ENCODE data around the gene ADAMTS9.
"Not testable (repeated sequence)": the region's sequence is repeated elsewhere in the genome, so short reads cannot be mapped to it uniquely, and the experiment has no call there.

Gene ADAMTS9

DNA sequence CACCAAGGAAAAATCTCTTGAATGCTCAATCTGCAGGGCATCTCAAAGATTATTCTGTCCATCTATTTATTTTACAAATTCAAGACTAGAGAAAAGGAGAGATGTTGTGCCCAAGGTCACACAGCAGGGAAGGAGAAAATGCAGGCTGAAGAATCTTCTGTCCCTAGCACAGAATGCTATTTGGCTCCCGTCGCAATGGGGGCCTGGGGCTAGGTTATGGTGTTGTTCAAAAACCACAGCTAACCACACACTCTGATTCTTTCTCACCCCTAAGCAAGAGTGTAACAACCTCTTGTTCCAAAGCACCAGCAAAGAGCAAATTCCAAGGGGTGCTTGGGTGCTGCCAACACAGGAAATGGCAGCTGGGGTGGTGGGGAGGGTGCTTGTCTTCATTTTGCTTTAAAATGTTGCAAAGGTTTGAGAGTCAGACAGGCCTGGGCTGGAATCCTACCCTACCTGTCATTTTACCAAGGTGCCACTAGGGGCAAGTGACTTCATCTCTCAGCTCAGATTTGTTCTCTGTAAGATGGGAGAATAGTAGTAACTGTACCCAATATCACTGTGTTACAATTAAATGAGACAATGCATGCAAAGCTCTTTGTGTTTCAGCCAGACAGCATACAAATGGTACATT is 112.5 kb downstream of the ADAMTS9 start:
- no peak for DNase-seq (ENCODE audit: low read depth)

DNA sequence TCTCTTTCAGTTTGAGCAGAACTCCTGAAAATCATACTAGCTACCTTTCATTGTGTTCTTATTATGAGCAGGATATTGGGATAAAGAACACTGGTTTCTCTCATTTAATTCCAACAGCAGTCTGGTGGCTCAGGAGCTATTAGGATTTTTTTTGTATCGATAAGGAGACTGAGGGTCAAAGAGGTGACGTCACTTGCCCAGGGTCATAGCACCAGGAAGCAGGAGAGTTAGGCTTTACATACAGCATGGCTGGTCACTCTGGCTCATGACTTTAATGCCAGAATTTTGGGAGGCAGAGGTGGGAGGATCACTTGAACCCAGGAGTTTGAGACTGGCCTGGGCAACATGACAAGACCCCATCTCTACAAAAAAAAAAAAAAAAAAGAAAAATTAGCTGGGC is 113.6 kb downstream of the ADAMTS9 start:
- no peak for DNase-seq (ENCODE audit: low read depth)

DNA sequence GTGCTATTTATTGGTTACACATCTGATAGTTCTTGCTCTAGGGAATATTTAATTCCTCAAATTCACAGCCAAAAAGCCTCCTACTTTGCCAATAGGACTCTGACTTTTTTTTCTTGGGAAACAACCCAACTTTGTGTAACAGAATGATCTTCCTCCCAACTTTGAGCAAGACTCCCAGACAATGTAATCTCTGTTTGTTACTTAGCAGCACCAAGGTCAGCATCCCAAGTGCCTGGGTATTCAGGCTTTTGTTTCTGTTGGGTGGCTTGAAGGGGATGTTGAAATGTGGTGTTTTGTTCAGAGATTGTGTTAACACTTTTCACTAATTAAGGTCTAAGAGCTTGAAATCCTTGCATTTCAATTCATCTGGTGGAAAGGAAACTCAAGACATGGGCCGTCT is 115.8 kb downstream of the ADAMTS9 start:
- DNase-seq (ENCODE audit: low read depth), result no peak

- DNase-seq (ENCODE audit: low read depth), result no peak
These were observed 118.8 kb downstream of the ADAMTS9 start for GRCh38 chr3:64568895-64569517.

GRCh38 chr3:64566859-64567258 is 120.9 kb downstream of the ADAMTS9 start:
- no peak for DNase-seq (ENCODE audit: low read depth)

- DNase-seq (ENCODE audit: low read depth), result no peak
These were observed 124.0 kb downstream of the ADAMTS9 start for GRCh38 chr3:64563751-64564150.

DNA sequence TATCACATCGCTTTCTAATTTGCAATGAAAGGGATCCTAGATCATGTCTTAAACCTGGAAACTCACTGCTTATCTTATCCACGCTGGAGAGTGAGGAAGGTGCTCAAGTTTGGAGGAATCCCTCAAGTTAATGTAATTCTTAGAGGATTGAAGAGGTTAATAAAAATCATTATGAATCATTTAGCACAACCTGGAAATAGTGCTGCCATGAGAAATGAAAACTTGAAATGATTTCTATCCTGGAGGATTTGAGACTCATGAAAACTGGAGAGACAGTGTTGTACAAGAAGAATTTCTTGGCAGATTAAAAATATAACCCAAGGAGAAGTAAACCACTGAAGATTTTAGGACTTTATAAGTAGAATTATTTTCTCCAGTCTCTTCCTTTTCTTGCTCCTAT is 125.9 kb downstream of the ADAMTS9 start:
- no peak for DNase-seq (ENCODE audit: low read depth)

- DNase-seq (ENCODE audit: low read depth), result no peak
These were observed 126.4 kb downstream of the ADAMTS9 start for GRCh38 chr3:64561325-64561843.

- no peak for DNase-seq (ENCODE audit: low read depth)
These were observed 127.0 kb downstream of the ADAMTS9 start for GRCh38 chr3:64560791-64561190.

GRCh38 chr3:64559588-64559987 is 128.2 kb downstream of the ADAMTS9 start:
- DNase-seq (ENCODE audit: low read depth), result no peak

- no peak for DNase-seq (ENCODE audit: low read depth)
These were observed 131.8 kb downstream of the ADAMTS9 start for GRCh38 chr3:64556046-64556445.

DNA sequence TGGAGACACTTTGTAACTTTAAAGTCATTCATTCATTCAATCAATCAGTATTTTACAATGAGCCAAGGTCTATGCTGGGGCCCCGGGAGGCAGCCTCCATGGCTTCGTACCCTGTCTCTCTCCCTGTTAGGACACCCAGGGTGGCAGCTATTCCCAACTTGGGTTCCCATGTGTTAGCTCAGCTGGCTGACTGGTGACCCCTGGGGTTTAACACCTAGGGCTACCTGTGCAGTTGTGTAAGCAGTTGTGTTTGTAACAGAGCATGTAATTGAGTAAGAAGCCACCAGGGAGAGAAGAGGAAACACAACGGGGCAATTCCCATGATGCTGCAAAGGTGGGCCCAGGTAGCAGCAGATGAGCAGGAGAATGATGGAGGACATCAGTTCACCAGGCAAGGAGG is 132.4 kb downstream of the ADAMTS9 start:
- no peak for DNase-seq (ENCODE audit: low read depth)

GRCh38 chr3:64554096-64554920 is 133.5 kb downstream of the ADAMTS9 start:
- no peak for DNase-seq (ENCODE audit: low read depth)

DNA sequence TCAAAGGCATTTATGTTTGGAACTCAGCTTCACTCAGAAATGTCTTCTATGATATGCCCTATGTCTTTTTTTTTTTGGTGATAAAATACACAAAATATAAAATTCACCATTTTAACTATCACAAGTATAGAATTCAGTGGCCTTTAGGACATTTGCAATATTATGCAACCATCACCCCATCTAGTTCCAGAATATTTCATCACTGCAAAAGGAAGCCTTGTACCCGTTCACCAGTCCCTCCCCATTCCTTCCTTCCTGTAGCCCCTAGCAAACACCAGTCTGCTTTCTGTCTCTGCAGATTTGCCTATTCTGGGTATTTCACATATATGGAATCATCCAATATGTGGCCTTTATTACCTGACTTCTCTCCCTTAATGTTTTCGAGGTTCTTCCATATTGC is 134.8 kb downstream of the ADAMTS9 start:
- DNase-seq (ENCODE audit: low read depth), result no peak

- no peak for DNase-seq (ENCODE audit: low read depth)
These were observed 135.6 kb downstream of the ADAMTS9 start for GRCh38 chr3:64552160-64552559.

GRCh38 chr3:64551697-64552096 is 136.1 kb downstream of the ADAMTS9 start:
- no peak for DNase-seq (ENCODE audit: low read depth)

DNA sequence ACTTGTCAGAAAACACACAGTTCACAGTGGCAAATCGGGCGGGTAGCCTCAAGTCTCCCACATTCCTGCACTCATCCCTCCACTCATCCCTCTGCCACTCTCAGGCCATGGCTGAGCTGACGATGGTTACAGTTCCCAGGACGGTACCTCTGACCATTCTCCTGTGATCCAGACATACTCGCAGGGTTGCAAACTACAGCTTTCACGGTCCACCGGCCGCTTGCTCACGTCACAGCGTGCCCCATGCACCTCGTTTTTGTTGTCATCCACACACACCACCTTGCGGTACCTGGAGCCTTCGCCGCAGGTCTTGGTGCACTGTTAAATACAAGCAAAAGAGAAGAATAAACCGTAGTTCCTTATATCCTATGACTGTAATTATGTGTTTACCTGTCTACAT is 137.1 kb downstream of the ADAMTS9 start:
- DNase-seq (ENCODE audit: low read depth), result no peak

DNA sequence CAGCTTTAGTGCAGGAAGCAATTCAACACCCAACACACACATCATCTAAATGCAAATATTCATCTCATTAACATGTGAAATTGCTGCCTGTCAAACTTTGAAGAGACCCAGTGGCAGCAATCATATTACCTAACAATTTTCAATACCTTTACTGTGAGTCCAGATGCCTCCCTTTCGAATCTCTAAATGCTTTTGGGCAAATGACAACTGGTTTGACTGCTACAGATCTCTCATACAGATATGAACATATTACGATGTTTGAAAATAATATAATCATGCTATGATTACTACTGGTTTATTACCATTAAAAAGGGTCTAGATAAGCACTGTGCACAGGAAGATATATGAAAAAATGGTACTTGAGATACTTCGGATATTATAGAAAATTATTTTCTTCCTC is 137.9 kb downstream of the ADAMTS9 start:
- DNase-seq (ENCODE audit: low read depth), result no peak

GRCh38 chr3:64548200-64548889 is 139.5 kb downstream of the ADAMTS9 start:
- DNase-seq (ENCODE audit: low read depth), result no peak

GRCh38 chr3:64546856-64547255 is 140.9 kb downstream of the ADAMTS9 start:
- DNase-seq (ENCODE audit: low read depth), result no peak

GRCh38 chr3:64545239-64545638 is 142.6 kb downstream of the ADAMTS9 start:
- DNase-seq (ENCODE audit: low read depth), result not testable (repeated sequence)

DNA sequence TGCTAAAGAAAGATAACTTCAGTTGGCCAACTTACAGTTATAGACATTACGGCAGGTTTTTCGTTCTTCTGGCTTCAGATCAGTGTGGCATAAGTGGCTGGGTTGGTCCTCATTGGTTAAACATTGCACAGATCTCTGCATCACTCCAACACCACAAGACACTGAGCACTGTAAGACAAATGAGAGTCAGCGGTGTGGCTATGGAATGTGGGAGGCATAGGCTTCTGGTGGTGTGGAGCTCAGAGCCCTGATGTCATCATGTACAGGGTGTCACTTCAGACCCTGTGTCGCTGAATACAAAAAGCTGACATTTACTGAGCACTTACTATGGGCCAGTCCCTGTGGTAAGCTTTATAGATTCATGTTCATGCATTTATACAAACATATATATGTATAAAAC is 146.0 kb downstream of the ADAMTS9 start:
- DNase-seq (ENCODE audit: low read depth), result no peak
